MM.1S (cell line): ENCODE data around the gene COP1.

Source experiments
- DNase-seq: peaks from one replicate; pipeline ENCODE4 v3.0.0-alpha.2; 2015
- H2AFZ ChIP-seq: fragments of 300-600 bp; sonication (generic); 2 replicates; pipeline ENCODE4 v1.6.0; 2016; ENCODE audit warnings: antibody characterized with exemption, low read length
- H3F3A ChIP-seq: fragments of 300-600 bp; sonication (generic); 2 replicates; pipeline ENCODE4 v1.6.1; 2016; ENCODE audit warnings: mild to moderate bottlenecking, antibody characterized with exemption, low read length, moderate library complexity, mixed read lengths; ENCODE audit not compliant: insufficient read depth
- H3K27ac ChIP-seq: fragments of 300-600 bp; sonication (generic); 2 replicates; pipeline ENCODE4 v1.5.1; 2016; ENCODE audit warnings: mild to moderate bottlenecking, low read length
- H3K27me3 ChIP-seq: fragments of 300-600 bp; sonication (generic); replicated peaks from 2 replicates; pipeline ENCODE4 v1.6.0; 2016; ENCODE audit warnings: low read length; ENCODE audit not compliant: insufficient read depth
- H3K36me3 ChIP-seq: fragments of 300-600 bp; sonication (generic); replicated peaks from 2 replicates; pipeline ENCODE4 v1.6.1; 2016; ENCODE audit warnings: mild to moderate bottlenecking, low read length, mixed read lengths; ENCODE audit not compliant: insufficient read depth
- H3K4me1 ChIP-seq: fragments of 300-600 bp; sonication (generic); 2 replicates; pipeline ENCODE4 v1.6.1; 2016; ENCODE audit warnings: low read length, mixed read lengths
- H3K4me2 ChIP-seq: fragments of 300-600 bp; sonication (generic); 2 replicates; pipeline ENCODE4 v1.6.0; 2016; ENCODE audit warnings: low read depth, low read length
- H3K4me3 ChIP-seq: fragments of 300-600 bp; sonication (generic); 2 replicates; pipeline ENCODE4 v1.5.1; 2016; ENCODE audit warnings: low read length, mixed read lengths
- H3K79me2 ChIP-seq: fragments of 300-600 bp; sonication (generic); 2 replicates; pipeline ENCODE4 v1.6.1; 2016; ENCODE audit warnings: mixed run types, low read length, mixed read lengths
- H3K9ac ChIP-seq: fragments of 300-600 bp; sonication (generic); 2 replicates; pipeline ENCODE4 v1.6.1; 2016; ENCODE audit warnings: low read length, mixed read lengths
- H3K9me2 ChIP-seq: fragments of 300-600 bp; sonication (generic); replicated peaks from 2 replicates; pipeline ENCODE4 v1.6.1; 2016; ENCODE audit warnings: mild to moderate bottlenecking, low read length, mixed read lengths; ENCODE audit not compliant: insufficient read depth
- H3K9me3 ChIP-seq: fragments of 300-600 bp; sonication (generic); replicated peaks from 2 replicates; pipeline ENCODE4 v1.6.1; 2016; ENCODE audit warnings: mild to moderate bottlenecking, low read length, mixed read lengths; ENCODE audit not compliant: insufficient read depth
- H4K20me1 ChIP-seq: fragments of 300-600 bp; sonication (generic); 2 replicates; pipeline ENCODE4 v1.6.1; 2016; ENCODE audit warnings: mild to moderate bottlenecking, low read length, moderate library complexity, mixed read lengths; ENCODE audit not compliant: insufficient read depth
- EZH2 ChIP-seq: fragments of 300-600 bp; sonication (generic); optimal IDR thresholded peaks from 2 replicates; pipeline ENCODE3; 2017; ENCODE audit warnings: low read depth, mild to moderate bottlenecking, antibody characterized with exemption, low read length, mixed read lengths
- EZH2phosphoT487 ChIP-seq: fragments of 300-600 bp; sonication (generic); IDR thresholded peaks from 2 replicates; pipeline ENCODE4 v1.6.1; 2018; ENCODE audit warnings: antibody characterized with exemption, low read length
- TF ChIP-seq, protein P1 (sequence below): fragments of 300-600 bp; sonication (generic); IDR thresholded peaks from 2 replicates; pipeline ENCODE4 v1.5.1; 2016; ENCODE audit warnings: antibody characterized with exemption, low read length, mixed read lengths

The COP1 gene

DNA sequence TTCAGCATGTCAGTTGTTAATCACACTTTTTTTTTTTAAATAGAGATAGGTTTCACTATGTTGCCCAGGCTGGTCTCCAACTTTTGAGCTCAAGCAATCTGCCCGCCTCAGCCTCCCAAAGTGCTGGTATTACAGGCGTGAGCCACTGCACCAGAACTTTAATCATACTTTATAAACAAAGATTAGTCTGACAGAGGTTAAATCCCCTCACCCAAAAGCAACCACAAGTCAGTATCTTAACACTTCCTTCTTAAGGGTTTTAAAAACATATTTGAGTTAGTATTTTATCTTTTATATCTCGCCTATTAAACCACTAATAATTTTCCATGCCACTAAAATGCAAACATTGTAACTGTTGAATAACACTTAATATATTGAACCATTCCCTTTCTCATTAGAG is 70.2 kb downstream of the COP1 start:
- Histone ChIP-seq H3K27me3 (no peaks in the 10 kb centered on the region), H2AFZ (no peak overlapping the region), H4K20me1 (no peaks in the 10 kb centered on the region), H3K4me3 (no peak overlapping the region), H3K4me2 (no peak overlapping the region), H3K9me2 (no peaks in the 10 kb centered on the region), H3F3A (no peaks in the 10 kb centered on the region), H3K79me2 (peaks cover 16% of the 10 kb centered on the region), H3K9me3 (no peaks in the 10 kb centered on the region), H3K9ac (no peak overlapping the region), H3K36me3 (0 out of 2 replicates have a peak, but pooled peaks cover 6% of the 10 kb centered on the region), H3K27ac (no peak overlapping the region), H3K4me1 (no peaks in the 10 kb centered on the region)
- no peak for DNase-seq
- TF ChIP-seq, protein P1, sequence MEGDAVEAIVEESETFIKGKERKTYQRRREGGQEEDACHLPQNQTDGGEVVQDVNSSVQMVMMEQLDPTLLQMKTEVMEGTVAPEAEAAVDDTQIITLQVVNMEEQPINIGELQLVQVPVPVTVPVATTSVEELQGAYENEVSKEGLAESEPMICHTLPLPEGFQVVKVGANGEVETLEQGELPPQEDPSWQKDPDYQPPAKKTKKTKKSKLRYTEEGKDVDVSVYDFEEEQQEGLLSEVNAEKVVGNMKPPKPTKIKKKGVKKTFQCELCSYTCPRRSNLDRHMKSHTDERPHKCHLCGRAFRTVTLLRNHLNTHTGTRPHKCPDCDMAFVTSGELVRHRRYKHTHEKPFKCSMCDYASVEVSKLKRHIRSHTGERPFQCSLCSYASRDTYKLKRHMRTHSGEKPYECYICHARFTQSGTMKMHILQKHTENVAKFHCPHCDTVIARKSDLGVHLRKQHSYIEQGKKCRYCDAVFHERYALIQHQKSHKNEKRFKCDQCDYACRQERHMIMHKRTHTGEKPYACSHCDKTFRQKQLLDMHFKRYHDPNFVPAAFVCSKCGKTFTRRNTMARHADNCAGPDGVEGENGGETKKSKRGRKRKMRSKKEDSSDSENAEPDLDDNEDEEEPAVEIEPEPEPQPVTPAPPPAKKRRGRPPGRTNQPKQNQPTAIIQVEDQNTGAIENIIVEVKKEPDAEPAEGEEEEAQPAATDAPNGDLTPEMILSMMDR, result no peak
- no peak for TF ChIP-seq EZH2phosphoT487
- no peak for TF ChIP-seq EZH2

DNA sequence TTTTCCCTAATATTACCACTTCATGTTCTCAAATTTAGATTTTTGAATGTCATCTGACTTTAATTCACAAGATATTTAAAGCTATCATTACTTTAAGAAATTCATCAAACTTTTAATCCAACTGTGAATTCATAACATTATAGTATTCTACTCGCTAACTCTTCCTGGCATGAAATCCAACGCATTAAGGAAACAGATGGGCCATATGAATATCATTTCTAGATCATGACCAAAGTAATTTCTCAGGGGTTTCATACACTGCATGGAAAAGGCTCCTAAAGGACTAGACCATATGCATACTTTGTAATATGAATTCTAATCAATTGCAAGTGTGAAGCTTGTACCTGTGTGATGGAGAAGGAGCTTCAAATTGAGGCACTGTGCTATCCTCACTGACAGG is 72.4 kb downstream of the COP1 start:
- TF ChIP-seq EZH2 (no peak), EZH2phosphoT487 (no peak)
- TF ChIP-seq, protein P1, result no peak
- Histone ChIP-seq H3K9me2 (no peaks in the 10 kb centered on the region), H3K4me3 (no peak overlapping the region), H3K9me3 (no peaks in the 10 kb centered on the region), H3K27me3 (no peaks in the 10 kb centered on the region), H3K4me2 (no peak overlapping the region), H3K4me1 (no peaks in the 10 kb centered on the region), H3K36me3 (0 out of 2 replicates have a peak, but pooled peaks cover 6% of the 10 kb centered on the region), H3K79me2 (peaks cover 13% of the 10 kb centered on the region), H4K20me1 (no peaks in the 10 kb centered on the region), H3K9ac (no peak overlapping the region), H2AFZ (no peak overlapping the region), H3K27ac (no peak overlapping the region), H3F3A (no peaks in the 10 kb centered on the region)
- DNase-seq, result no peak

DNA sequence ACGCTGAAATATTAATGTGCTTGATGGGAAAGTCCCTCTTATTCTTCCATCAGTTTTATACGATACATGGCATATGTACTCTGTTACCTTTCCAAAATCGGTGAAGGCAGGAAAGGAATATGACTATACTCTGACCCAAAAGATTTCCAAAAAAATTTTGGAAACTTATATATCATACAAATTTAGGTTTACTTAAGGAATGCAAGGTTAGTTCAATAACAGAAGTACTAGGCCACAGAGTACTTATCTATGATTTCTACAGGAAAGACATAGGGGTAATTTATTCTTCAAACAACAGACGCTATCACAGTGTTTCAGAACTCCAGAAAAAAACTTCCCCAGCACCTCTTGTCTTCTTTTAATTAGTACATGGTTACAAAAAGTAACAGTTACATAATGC is 84.8 kb downstream of the COP1 start:
- no peak for DNase-seq
- no peaks in the 10 kb centered on the region for H4K20me1 ChIP-seq
- TF ChIP-seq EZH2phosphoT487 (no peak), EZH2 (no peak)
- TF ChIP-seq, protein P1, result no peak
- H3K79me2 ChIP-seq, result no peaks in the 10 kb centered on the region
- H3K9ac ChIP-seq, result no peak overlapping the region
- no peak overlapping the region for H3K4me2 ChIP-seq
- H3K9me2 ChIP-seq, result no peaks in the 10 kb centered on the region
- H3K27me3 ChIP-seq, result no peaks in the 10 kb centered on the region
- no peak overlapping the region for H3K27ac ChIP-seq
- H3K4me3 ChIP-seq, result no peak overlapping the region
- H3K9me3 ChIP-seq, result no peaks in the 10 kb centered on the region
- H3K4me1 ChIP-seq, result no peaks in the 10 kb centered on the region
- no peak overlapping the region for H2AFZ ChIP-seq
- H3K36me3 ChIP-seq, result no peaks in the 10 kb centered on the region
- no peaks in the 10 kb centered on the region for H3F3A ChIP-seq
